ENCODE data around the gene MYO7A.

- no peak for TF ChIP-seq GATA2 (IDR thresholded peaks at IDR 0.05; ENCODE audit: low read depth, low read length)
- no peak for TF ChIP-seq GATA3 (IDR thresholded peaks at IDR 0.05; ENCODE audit: low read depth, low read length)
Observed at GRCh38 chr11:77096591-77097019, 31.4 kb upstream of the MYO7A start.
